A673 (cell line): Measurements from ENCODE around the gene TFAP2C.

ENCODE experiments used
- CTCF ChIP-seq: fragments of 300-800, 200-600 bp; sonication (generic); conservative IDR thresholded peaks from 2 replicates; pipeline ENCODE4 v1.5.1; 2017; ENCODE audit warnings: low read depth, mild to moderate bottlenecking, antibody characterized with exemption, low read length, moderate library complexity, mixed read lengths
- EZH2 ChIP-seq: fragments of 200-600 bp; sonication (generic); IDR thresholded peaks from 2 replicates; pipeline ENCODE4 v1.6.1; 2017; ENCODE audit warnings: borderline replicate concordance, low read depth, mild to moderate bottlenecking, mixed read lengths, antibody characterized with exemption, low read length; ENCODE audit not compliant: poor library complexity, severe bottlenecking

DNA sequence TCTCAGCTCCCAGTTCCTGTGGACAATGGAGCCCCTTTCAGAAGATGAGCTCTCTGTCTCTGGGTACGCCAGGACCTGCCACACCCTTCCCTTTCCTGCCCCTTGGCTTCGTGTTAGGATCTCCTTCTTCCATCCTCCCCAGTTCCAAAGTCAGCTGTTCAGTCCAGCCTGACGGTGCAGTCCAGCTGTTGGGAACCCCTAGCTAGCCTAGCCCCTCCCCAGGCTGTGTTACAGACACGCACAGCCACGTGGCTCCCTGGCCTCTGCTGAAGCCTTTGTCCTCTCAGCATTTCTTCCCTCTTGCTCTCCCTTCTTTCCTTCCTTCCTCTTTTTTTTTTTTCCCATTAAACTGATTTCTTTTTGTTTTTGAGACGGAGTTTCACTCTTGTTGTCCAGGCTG lies 12.4 kb upstream of the TFAP2C start:
- TF ChIP-seq CTCF (no peak), EZH2 (no peak)
